Measurements from ENCODE around the gene PBRM1. TPM values are rescaled to one million over a fixed set of nuclear protein-coding genes. Genes with fewer than 3 reads are reported as not detected.

The PBRM1 gene
- total RNA-seq, 1 experiment from 2014 or later = 40.0 TPM

DNA sequence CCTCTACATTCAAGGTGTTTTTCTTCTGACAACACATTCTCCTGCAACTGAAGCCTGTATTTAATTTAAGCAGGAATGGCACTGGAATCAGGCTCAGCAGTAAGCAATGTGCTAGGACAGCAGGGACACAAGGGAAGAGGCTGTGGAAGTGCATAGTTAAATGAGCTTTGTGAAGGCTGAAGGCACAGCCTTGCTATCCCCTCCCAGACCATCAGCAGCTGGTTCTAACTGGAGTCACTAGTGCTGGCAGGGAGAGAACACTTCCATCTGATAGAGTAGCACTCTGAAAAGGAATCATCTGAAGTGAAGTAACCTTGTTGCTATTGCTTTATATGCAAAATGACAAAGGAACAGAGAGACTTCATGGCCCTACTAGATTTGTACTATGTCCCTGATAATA lies 134.6 kb downstream of the PBRM1 start:
- H3K9ac ChIP-seq (ENCODE audit: low read length) = no peak overlapping the region
- POLR2A ChIA-PET = interaction anchor here (1.3 kb wide), 1 partner anchor 15 kb away, joined by 4 read pairs; the partner anchor contains the start of gene UQCC5

More for the DNA sequence above, 134.6 kb downstream of the PBRM1 start:
- intact Hi-C loops (cut with micrococcal nuclease) = no loop called here
- ATAC-seq (no peak), DNase-seq (ENCODE audit: low read depth, low spot score) (no peak)
- H3K27ac ChIP-seq (ENCODE audit: low read depth, low read length) = no peak overlapping the region
- H2AFZ ChIP-seq (ENCODE audit: low read depth, low read length, poor library complexity, severe bottlenecking) = no peak overlapping the region
- ChIA-PET CTCF (no interaction called here), RAD21 (ENCODE audit: low non-redundant PET in 1 of 2, low total read pairs in 2 of 2, uncharacterized antibody in 2 of 2, unreplicated experiment in 2 of 2) (no interaction called here)
- no peaks in the 10 kb centered on the region for H3K4me1 ChIP-seq (ENCODE audit: control insufficient read depth in 1 of 2, insufficient read depth in 2 of 2, low read length in 2 of 2)
- H3K79me2 ChIP-seq (ENCODE audit: insufficient read depth, low read length) = peaks cover 10% of the 10 kb centered on the region
- no peak overlapping the region for H3K4me2 ChIP-seq (ENCODE audit: low read length)
- no peaks in the 10 kb centered on the region for H3K9me2 ChIP-seq (ENCODE audit: insufficient read depth)
- peaks cover 2% of the 10 kb centered on the region; the same call in 1 of the 2 replicates for H4K20me1 ChIP-seq (ENCODE audit: insufficient read depth)
- no peaks in the 10 kb centered on the region for H3K9me3 ChIP-seq (ENCODE audit: control insufficient read depth in 1 of 2, insufficient read depth in 1 of 2, low read depth in 1 of 2, low read length in 2 of 2)
- BruUV-seq (replicated peaks) = no TSS peak
- TF ChIP-seq, protein P1, sequence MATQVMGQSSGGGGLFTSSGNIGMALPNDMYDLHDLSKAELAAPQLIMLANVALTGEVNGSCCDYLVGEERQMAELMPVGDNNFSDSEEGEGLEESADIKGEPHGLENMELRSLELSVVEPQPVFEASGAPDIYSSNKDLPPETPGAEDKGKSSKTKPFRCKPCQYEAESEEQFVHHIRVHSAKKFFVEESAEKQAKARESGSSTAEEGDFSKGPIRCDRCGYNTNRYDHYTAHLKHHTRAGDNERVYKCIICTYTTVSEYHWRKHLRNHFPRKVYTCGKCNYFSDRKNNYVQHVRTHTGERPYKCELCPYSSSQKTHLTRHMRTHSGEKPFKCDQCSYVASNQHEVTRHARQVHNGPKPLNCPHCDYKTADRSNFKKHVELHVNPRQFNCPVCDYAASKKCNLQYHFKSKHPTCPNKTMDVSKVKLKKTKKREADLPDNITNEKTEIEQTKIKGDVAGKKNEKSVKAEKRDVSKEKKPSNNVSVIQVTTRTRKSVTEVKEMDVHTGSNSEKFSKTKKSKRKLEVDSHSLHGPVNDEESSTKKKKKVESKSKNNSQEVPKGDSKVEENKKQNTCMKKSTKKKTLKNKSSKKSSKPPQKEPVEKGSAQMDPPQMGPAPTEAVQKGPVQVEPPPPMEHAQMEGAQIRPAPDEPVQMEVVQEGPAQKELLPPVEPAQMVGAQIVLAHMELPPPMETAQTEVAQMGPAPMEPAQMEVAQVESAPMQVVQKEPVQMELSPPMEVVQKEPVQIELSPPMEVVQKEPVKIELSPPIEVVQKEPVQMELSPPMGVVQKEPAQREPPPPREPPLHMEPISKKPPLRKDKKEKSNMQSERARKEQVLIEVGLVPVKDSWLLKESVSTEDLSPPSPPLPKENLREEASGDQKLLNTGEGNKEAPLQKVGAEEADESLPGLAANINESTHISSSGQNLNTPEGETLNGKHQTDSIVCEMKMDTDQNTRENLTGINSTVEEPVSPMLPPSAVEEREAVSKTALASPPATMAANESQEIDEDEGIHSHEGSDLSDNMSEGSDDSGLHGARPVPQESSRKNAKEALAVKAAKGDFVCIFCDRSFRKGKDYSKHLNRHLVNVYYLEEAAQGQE (IDR thresholded peaks at IDR 0.05; ENCODE audit: low read depth) = no peak
- TF ChIP-seq CEBPB (IDR thresholded peaks at IDR 0.05; ENCODE audit: low read depth) (no peak), TCF7L2 (IDR thresholded peaks at IDR 0.05; ENCODE audit: borderline replicate concordance, extremely low read depth, insufficient read depth, insufficient read length) (no peak), ZFX (IDR thresholded peaks at IDR 0.05) (no peak), RAD21 (IDR thresholded peaks at IDR 0.05; ENCODE audit: low read depth) (no peak), SRF (IDR thresholded peaks at IDR 0.05; ENCODE audit: low read depth) (no peak), JUND (IDR thresholded peaks at IDR 0.05) (no peak), CBX3 (IDR thresholded peaks at IDR 0.05; ENCODE audit: low read depth) (no peak), FOSL1 (IDR thresholded peaks at IDR 0.05; ENCODE audit: low read depth) (no peak), ELF1 (IDR thresholded peaks at IDR 0.05; ENCODE audit: borderline replicate concordance, low read depth) (no peak), SP1 (IDR thresholded peaks at IDR 0.05; ENCODE audit: low read depth) (no peak), EGR1 (IDR thresholded peaks at IDR 0.05; ENCODE audit: low read depth) (no peak), YY1 (IDR thresholded peaks at IDR 0.05; ENCODE audit: extremely low read depth, insufficient replicate concordance, low read depth, low read length) (no peak)
- TF ChIP-seq, protein P2, sequence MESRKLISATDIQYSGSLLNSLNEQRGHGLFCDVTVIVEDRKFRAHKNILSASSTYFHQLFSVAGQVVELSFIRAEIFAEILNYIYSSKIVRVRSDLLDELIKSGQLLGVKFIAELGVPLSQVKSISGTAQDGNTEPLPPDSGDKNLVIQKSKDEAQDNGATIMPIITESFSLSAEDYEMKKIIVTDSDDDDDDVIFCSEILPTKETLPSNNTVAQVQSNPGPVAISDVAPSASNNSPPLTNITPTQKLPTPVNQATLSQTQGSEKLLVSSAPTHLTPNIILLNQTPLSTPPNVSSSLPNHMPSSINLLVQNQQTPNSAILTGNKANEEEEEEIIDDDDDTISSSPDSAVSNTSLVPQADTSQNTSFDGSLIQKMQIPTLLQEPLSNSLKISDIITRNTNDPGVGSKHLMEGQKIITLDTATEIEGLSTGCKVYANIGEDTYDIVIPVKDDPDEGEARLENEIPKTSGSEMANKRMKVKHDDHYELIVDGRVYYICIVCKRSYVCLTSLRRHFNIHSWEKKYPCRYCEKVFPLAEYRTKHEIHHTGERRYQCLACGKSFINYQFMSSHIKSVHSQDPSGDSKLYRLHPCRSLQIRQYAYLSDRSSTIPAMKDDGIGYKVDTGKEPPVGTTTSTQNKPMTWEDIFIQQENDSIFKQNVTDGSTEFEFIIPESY (IDR thresholded peaks at IDR 0.05; ENCODE audit: extremely low read depth, insufficient replicate concordance, low read length) = no peak
- H3K4me3 ChIP-seq (replicated peaks in 1 of 2; ENCODE audit: low read depth in 1 of 2, low read length in 2 of 2) = no peak overlapping the region
- H3K36me3 ChIP-seq (ENCODE audit: control insufficient read depth in 1 of 2, insufficient read depth in 2 of 2, low read length in 2 of 2) = peaks cover 17 to 23% of the 10 kb centered on the region in 2 experiments
- H3K27me3 ChIP-seq (ENCODE audit: insufficient read depth, low read length) = no peaks in the 10 kb centered on the region

Data from HCT116 (cell line).